ENCODE data around the gene SLC16A5. TPM values are rescaled to one million over a fixed set of nuclear protein-coding genes. Genes with fewer than 3 reads are reported as not detected.

The SLC16A5 gene
- total RNA-seq, 1 donor from 2014 or later, result 7.1 TPM

DNA sequence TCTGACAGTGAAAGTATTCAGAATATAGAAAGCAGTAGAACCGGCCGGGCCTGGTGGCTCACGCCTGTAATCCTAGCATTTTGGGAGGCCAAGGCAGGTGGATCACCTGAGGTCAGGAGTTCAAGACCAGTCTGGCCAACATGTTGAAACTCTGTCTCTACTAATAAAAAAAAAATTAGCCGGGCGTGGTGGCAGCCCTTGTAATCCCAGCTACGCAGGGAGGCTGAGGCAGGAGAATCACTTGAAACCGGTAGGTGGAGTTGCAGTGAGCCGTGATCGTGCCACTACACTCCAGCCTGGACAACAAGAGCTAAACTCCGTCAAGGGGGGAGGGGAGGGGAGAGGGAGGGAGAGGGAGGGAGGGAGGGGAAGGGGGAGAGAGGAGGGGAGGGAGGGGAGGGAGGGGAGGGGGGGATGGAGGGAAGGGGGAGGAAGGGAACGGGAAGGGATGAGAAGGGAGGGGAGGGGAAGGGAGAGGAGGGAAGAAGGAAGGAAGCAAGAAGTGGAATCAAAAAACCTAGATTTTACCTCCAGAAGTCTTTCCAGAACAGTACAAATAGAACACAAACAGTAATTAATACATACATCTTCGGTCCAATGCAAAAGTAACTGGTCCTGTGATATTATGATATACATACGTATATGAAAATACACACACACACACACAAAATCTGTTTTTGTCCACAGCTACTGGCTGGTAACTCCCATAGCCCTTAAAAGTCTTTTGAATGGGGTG is 54.6 kb downstream of the SLC16A5 start:
- Histone ChIP-seq H3K4me1 (ENCODE audit: insufficient read depth, low read length) (no peaks in the 10 kb centered on the region), H3K4me3 (ENCODE audit: insufficient read depth, low read depth, low read length) (no peak overlapping the region), H3K4me2 (ENCODE audit: low read length) (no peak overlapping the region), H3K27ac (ENCODE audit: low read depth, low read length) (no peak overlapping the region), H3K9me3 (ENCODE audit: insufficient read depth, low read depth, low read length) (no peaks in the 10 kb centered on the region), H4K20me1 (ENCODE audit: insufficient read depth, low read length) (peaks cover 63% of the 10 kb centered on the region), H3K36me3 (ENCODE audit: insufficient read depth, low read length) (peaks cover 75% of the 10 kb centered on the region), H2AFZ (ENCODE audit: low read depth, low read length) (no peak overlapping the region), H3K9ac (ENCODE audit: low read length) (no peak overlapping the region), H3K79me2 (ENCODE audit: insufficient read depth, low read length) (peaks cover 48% of the 10 kb centered on the region), H3K27me3 (ENCODE audit: insufficient read depth, low read length) (no peaks in the 10 kb centered on the region)
- no peaks in the 10 kb centered on the region for H3K4me1 Mint-ChIP-seq (ENCODE audit: low read depth, unreplicated experiment)
- no peak for FAIRE-seq
- H3K4me3 Mint-ChIP-seq (ENCODE audit: unreplicated experiment), result no peak overlapping the region
- no peak for DNase-seq (ENCODE audit: low read depth)
- TF ChIP-seq EZH2 (IDR thresholded peaks at IDR 0.05; ENCODE audit: insufficient read depth, low read length), result no peak
- TF ChIP-seq, protein P1, sequence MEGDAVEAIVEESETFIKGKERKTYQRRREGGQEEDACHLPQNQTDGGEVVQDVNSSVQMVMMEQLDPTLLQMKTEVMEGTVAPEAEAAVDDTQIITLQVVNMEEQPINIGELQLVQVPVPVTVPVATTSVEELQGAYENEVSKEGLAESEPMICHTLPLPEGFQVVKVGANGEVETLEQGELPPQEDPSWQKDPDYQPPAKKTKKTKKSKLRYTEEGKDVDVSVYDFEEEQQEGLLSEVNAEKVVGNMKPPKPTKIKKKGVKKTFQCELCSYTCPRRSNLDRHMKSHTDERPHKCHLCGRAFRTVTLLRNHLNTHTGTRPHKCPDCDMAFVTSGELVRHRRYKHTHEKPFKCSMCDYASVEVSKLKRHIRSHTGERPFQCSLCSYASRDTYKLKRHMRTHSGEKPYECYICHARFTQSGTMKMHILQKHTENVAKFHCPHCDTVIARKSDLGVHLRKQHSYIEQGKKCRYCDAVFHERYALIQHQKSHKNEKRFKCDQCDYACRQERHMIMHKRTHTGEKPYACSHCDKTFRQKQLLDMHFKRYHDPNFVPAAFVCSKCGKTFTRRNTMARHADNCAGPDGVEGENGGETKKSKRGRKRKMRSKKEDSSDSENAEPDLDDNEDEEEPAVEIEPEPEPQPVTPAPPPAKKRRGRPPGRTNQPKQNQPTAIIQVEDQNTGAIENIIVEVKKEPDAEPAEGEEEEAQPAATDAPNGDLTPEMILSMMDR (IDR thresholded peaks at IDR 0.05; ENCODE audit: insufficient read depth, low read depth, low read length), result no peak
- no peaks in the 10 kb centered on the region for H3K27me3 Mint-ChIP-seq (ENCODE audit: low read depth, unreplicated experiment)
- peaks cover 12% of the 10 kb centered on the region for H3K36me3 Mint-ChIP-seq (ENCODE audit: low read depth, unreplicated experiment)
- no peaks in the 10 kb centered on the region for H3K9me3 Mint-ChIP-seq (ENCODE audit: unreplicated experiment)
- no peak overlapping the region for H3K27ac Mint-ChIP-seq (ENCODE audit: unreplicated experiment)

GRCh38 chr17:75144816-75145512 is 57.2 kb downstream of the SLC16A5 start:
- no peaks in the 10 kb centered on the region for H3K4me1 ChIP-seq (ENCODE audit: insufficient read depth, low read length)
- H3K27me3 Mint-ChIP-seq (ENCODE audit: low read depth, unreplicated experiment), result no peaks in the 10 kb centered on the region
- no peak for DNase-seq (ENCODE audit: low read depth)
- no peak for TF ChIP-seq EZH2 (IDR thresholded peaks at IDR 0.05; ENCODE audit: insufficient read depth, low read length)
- TF ChIP-seq, protein P1 (IDR thresholded peaks at IDR 0.05; ENCODE audit: insufficient read depth, low read depth, low read length), result no peak
- no peak overlapping the region for H3K4me3 ChIP-seq (ENCODE audit: insufficient read depth, low read depth, low read length)
- H3K36me3 Mint-ChIP-seq (ENCODE audit: low read depth, unreplicated experiment), result peaks cover 9% of the 10 kb centered on the region
- peaks cover 80% of the 10 kb centered on the region for H4K20me1 ChIP-seq (ENCODE audit: insufficient read depth, low read length)
- no peak overlapping the region for H3K4me2 ChIP-seq (ENCODE audit: low read length)
- no peaks in the 10 kb centered on the region for H3K27me3 ChIP-seq (ENCODE audit: insufficient read depth, low read length)
- no peaks in the 10 kb centered on the region for H3K9me3 Mint-ChIP-seq (ENCODE audit: unreplicated experiment)
- no peak overlapping the region for H2AFZ ChIP-seq (ENCODE audit: low read depth, low read length)
- no peaks in the 10 kb centered on the region for H3K9me3 ChIP-seq (ENCODE audit: insufficient read depth, low read depth, low read length)
- no peak for FAIRE-seq
- H3K9ac ChIP-seq (ENCODE audit: low read length), result no peak overlapping the region
- H3K27ac ChIP-seq (ENCODE audit: low read depth, low read length), result no peak overlapping the region
- no peak overlapping the region for H3K4me3 Mint-ChIP-seq (ENCODE audit: unreplicated experiment)
- H3K36me3 ChIP-seq (ENCODE audit: insufficient read depth, low read length), result peaks cover 77% of the 10 kb centered on the region
- H3K79me2 ChIP-seq (ENCODE audit: insufficient read depth, low read length), result peaks cover 70% of the 10 kb centered on the region
- H3K4me1 Mint-ChIP-seq (ENCODE audit: low read depth, unreplicated experiment), result peaks cover 3% of the 10 kb centered on the region
- H3K27ac Mint-ChIP-seq (ENCODE audit: unreplicated experiment), result no peak overlapping the region

All from astrocyte (in vitro differentiated cells and primary cell).